ENCODE measurements around the gene ICAM1. TPM values are rescaled to one million over a fixed set of nuclear protein-coding genes. Genes with fewer than 3 reads are reported as not detected.
A peak's percentile ranks its signal among the peaks of the same experiment; 100 is the strongest.

Gene ICAM1
- total and polyA plus RNA-seq, 2 of the 13 experiments (the other 11 are each of a cell fraction or from before 2014, with no cell fraction given): 37.9 to 98.4 TPM

DNA sequence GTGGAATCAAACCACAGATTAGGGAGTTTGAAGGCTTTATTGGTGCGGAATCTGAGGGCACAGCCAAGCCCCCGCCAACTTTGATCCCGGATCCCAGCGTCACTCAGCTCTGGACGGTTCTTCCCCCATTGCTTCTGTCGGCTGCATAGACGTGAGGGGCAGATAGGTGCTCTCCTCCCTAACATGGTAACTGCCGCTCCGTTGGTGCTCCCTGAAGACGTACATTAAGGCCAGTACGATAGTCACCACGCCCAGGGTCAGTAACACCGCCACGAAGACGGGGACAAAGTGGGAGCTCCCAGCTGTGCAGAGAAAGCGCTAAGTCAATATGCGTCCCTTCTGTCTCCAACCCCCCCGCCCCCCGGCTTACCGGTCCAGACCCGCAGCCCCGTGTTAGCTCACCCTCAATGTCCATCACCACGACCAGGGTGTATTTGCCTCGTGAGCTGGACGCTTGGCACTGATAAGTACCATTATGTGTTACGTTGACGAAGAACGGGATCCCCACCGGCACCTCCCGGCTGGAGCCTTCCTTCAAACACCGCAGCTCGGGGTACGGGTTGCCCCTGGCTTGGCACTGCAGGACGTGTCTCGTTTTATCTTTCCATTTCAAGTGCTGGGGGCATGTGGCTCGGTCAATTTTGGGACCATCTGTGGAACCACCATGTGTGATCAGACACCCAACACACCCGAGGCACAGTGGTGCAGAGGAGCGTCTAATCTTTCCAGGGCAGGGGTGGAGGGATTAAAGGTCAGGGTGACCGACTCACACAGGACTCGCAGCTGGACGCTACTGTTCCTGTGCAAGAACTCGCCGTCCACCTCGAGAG lies 63.1 kb downstream of the ICAM1 start (continued):
- TF ChIP-seq, protein P1, sequence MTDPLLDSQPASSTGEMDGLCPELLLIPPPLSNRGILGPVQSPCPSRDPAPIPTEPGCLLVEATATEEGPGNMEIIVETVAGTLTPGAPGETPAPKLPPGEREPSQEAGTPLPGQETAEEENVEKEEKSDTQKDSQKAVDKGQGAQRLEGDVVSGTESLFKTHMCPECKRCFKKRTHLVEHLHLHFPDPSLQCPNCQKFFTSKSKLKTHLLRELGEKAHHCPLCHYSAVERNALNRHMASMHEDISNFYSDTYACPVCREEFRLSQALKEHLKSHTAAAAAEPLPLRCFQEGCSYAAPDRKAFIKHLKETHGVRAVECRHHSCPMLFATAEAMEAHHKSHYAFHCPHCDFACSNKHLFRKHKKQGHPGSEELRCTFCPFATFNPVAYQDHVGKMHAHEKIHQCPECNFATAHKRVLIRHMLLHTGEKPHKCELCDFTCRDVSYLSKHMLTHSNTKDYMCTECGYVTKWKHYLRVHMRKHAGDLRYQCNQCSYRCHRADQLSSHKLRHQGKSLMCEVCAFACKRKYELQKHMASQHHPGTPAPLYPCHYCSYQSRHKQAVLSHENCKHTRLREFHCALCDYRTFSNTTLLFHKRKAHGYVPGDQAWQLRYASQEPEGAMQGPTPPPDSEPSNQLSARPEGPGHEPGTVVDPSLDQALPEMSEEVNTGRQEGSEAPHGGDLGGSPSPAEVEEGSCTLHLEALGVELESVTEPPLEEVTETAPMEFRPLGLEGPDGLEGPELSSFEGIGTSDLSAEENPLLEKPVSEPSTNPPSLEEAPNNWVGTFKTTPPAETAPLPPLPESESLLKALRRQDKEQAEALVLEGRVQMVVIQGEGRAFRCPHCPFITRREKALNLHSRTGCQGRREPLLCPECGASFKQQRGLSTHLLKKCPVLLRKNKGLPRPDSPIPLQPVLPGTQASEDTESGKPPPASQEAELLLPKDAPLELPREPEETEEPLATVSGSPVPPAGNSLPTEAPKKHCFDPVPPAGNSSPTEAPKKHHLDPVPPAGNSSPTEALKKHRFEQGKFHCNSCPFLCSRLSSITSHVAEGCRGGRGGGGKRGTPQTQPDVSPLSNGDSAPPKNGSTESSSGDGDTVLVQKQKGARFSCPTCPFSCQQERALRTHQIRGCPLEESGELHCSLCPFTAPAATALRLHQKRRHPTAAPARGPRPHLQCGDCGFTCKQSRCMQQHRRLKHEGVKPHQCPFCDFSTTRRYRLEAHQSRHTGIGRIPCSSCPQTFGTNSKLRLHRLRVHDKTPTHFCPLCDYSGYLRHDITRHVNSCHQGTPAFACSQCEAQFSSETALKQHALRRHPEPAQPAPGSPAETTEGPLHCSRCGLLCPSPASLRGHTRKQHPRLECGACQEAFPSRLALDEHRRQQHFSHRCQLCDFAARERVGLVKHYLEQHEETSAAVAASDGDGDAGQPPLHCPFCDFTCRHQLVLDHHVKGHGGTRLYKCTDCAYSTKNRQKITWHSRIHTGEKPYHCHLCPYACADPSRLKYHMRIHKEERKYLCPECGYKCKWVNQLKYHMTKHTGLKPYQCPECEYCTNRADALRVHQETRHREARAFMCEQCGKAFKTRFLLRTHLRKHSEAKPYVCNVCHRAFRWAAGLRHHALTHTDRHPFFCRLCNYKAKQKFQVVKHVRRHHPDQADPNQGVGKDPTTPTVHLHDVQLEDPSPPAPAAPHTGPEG (CRISPR knock-in tag; IDR thresholded peaks at IDR 0.05): no peak
- TF ChIP-seq ZNF569 (CRISPR knock-in tag; IDR thresholded peaks at IDR 0.05; ENCODE audit: borderline replicate concordance): 0 out of 2 replicates have a peak, but pooled peaks have one; percentile 26
- 0 out of 2 replicates have a peak, but pooled peaks have one; percentile 41 for TF ChIP-seq ZNF546 (CRISPR knock-in tag; conservative IDR thresholded peaks at IDR 0.05)
- TF ChIP-seq, protein P2, sequence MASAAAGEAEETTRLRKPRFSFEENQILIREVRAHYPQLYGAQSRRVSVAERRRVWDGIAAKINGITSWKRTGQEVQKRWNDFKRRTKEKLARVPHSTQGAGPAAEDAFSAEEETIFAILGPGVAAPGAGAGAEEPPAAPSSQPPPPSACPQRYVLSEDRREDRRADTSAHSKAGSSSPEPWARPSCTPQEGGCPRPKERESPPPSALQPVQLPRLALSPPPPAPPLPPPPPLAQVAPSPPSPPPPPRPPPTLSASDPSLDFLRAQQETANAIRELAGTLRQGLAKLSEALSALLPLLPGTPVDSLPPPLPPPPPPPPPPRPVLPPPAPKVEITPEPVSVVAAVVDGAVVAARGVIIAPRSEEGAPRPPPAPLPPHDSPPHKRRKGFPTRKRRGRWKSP (CRISPR knock-in tag; IDR thresholded peaks at IDR 0.05): no peak
- TF ChIP-seq, protein P3, sequence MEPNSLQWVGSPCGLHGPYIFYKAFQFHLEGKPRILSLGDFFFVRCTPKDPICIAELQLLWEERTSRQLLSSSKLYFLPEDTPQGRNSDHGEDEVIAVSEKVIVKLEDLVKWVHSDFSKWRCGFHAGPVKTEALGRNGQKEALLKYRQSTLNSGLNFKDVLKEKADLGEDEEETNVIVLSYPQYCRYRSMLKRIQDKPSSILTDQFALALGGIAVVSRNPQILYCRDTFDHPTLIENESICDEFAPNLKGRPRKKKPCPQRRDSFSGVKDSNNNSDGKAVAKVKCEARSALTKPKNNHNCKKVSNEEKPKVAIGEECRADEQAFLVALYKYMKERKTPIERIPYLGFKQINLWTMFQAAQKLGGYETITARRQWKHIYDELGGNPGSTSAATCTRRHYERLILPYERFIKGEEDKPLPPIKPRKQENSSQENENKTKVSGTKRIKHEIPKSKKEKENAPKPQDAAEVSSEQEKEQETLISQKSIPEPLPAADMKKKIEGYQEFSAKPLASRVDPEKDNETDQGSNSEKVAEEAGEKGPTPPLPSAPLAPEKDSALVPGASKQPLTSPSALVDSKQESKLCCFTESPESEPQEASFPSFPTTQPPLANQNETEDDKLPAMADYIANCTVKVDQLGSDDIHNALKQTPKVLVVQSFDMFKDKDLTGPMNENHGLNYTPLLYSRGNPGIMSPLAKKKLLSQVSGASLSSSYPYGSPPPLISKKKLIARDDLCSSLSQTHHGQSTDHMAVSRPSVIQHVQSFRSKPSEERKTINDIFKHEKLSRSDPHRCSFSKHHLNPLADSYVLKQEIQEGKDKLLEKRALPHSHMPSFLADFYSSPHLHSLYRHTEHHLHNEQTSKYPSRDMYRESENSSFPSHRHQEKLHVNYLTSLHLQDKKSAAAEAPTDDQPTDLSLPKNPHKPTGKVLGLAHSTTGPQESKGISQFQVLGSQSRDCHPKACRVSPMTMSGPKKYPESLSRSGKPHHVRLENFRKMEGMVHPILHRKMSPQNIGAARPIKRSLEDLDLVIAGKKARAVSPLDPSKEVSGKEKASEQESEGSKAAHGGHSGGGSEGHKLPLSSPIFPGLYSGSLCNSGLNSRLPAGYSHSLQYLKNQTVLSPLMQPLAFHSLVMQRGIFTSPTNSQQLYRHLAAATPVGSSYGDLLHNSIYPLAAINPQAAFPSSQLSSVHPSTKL (CRISPR knock-in tag; IDR thresholded peaks at IDR 0.05): no peak; the same call in 1 of the 2 replicates
- TF ChIP-seq ZNF816 (CRISPR knock-in tag; IDR thresholded peaks at IDR 0.05; ENCODE audit: borderline replicate concordance): no peak
- TF ChIP-seq, protein P4, sequence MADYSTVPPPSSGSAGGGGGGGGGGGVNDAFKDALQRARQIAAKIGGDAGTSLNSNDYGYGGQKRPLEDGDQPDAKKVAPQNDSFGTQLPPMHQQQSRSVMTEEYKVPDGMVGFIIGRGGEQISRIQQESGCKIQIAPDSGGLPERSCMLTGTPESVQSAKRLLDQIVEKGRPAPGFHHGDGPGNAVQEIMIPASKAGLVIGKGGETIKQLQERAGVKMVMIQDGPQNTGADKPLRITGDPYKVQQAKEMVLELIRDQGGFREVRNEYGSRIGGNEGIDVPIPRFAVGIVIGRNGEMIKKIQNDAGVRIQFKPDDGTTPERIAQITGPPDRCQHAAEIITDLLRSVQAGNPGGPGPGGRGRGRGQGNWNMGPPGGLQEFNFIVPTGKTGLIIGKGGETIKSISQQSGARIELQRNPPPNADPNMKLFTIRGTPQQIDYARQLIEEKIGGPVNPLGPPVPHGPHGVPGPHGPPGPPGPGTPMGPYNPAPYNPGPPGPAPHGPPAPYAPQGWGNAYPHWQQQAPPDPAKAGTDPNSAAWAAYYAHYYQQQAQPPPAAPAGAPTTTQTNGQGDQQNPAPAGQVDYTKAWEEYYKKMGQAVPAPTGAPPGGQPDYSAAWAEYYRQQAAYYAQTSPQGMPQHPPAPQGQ (CRISPR knock-in tag; IDR thresholded peaks at IDR 0.05; ENCODE audit: borderline replicate concordance): no peak
- TF ChIP-seq TBP (CRISPR knock-in tag; IDR thresholded peaks at IDR 0.05): no peak
- no peak for TF ChIP-seq ZNF253 (CRISPR knock-in tag; IDR thresholded peaks at IDR 0.05; ENCODE audit: borderline replicate concordance)

Measured in HepG2 (cell line).